Hindlimb muscle (tissue), 1 donor: ENCODE results near the gene KMT2C. TPM values are rescaled to one million over a fixed set of nuclear protein-coding genes. Genes with fewer than 3 reads are reported as not detected.
"Not testable (repeated sequence)": the region's sequence is repeated elsewhere in the genome, so short reads cannot be mapped to it uniquely, and the experiment has no call there.

ENCODE experiments used
- DNase-seq: peaks from one replicate; pipeline ENCODE4 v3.0.0-alpha.2; 2013
- polyA plus RNA-seq: library from polyadenylated mRNA; unstranded; fragments of 120-200 nt; gene quantifications from one replicate; pipeline ENCODE4 v1.2.1, GENCODE V29; 2013; ENCODE audit not compliant: insufficient read length

The KMT2C gene
- 44.4 TPM for polyA plus RNA-seq

DNA sequence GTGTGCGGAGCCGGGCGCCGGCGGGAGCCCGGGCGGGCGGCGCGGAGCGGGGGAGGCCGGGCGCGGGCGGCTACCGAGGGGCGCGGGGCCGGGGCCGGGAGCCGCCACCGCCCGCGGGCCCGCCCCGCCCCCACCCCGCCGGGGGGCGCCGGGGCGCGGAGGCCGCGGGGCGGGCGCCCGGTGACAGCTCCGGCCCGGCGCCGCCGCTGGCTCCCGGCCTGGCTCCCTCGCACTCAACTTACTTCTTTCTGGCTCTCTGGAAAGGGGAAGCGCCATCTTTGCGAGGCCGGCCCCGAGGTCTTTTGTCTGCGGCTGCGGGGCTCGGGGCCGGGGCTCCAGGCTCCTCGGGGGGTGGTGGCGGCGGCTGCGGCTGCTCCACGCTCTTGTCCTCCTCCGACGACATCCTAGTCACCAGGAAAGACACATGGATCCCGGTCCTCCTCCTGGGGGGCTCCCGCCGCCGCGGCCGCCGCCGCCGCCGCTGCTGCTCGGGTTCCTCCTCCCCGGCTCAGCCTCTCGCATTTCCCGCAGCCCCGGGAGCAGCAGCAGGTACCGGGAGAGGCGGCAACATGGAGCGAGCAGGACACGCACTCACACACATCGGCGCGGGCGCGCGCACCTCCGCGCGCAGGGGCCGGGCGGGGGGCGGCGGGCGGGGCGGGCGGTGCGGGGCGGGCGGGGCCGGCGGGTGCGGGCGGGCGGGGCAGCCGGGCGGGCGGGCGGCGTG, at the start of gene KMT2C:
TSS of gene KMT2C (minus strand) at position 620 of the 727 bp plus-strand sequence. CDS start at position 403, 217 bp downstream.
- peak; percentile 80 for DNase-seq

DNA sequence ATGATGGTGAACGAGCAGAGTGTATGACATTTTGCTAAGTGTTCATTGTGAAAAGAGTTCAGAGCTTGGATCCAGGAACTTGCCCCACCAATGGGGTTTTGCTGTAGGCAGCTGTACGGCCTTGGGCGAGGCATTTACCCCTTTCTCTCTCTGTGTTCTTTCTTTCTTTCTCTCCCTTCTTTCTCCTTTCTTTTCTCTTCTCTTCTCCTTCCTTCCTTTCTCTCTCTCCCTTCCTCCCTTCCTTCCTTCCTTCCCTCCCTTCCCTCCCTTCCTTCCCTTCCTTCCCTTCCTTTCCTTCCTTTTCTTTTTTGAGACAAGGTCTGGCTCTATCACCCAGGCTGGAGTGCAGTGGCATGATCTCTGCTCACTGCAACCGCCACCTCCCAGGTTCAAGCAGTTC, 45.3 kb upstream of the KMT2C start:
- no peak for DNase-seq

GRCh38 chr7:152480664-152481063, 44.9 kb upstream of the KMT2C start:
- DNase-seq, result no peak

- no peak for DNase-seq
Measured at GRCh38 chr7:152479595-152479994, 43.8 kb upstream of the KMT2C start.

- no peak for DNase-seq
Measured at GRCh38 chr7:152478140-152478539, 42.3 kb upstream of the KMT2C start.

GRCh38 chr7:152477079-152477478, 41.3 kb upstream of the KMT2C start:
- no peak for DNase-seq

DNA sequence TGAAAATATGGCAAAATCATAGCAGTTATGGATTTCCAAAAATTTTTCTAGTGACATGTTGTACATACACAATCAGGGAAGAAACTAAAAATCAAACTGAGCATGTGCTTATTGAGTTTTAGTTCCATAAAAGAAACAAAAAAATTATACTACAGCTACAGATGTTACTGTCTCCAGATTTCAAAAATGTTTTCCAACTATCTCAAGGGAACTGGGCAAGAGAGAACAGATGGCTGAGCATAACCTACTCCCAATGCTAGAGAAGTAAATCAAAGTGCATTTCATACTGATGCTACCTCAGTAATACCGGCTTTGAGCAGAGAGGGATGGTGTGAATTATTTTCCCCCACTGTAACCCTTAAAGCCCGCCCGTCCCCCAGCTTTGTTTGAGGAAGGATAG, 40.7 kb upstream of the KMT2C start:
- DNase-seq, result peak; percentile 19

DNA sequence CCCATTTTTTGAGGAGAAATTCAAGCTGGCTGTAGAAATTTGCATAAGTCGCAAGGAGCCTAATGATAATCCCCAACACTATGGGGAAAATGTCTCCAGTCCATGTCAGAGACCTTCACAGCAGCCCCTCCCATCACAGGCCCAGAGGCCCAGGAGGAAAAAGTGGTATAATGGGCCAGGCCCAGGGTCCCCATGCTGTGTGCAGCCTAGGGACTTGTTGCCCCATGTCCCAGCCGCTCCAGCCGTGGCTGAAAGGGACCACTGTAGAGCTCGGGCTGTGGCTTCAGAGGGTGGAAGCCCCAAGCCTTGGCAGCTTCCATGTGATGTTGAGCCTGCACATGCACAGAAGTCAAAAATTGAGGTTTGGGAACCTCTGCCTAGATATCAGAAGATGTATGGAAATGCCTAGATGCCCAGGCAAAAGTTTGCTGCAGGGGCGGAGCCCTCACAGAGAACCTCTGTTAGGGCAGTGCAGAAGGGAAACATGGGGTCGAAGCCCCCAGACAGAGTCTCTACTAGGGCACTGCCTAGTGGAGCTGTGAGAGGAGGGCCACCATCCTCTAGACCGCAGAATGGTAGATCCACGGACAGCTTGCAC, 35.3 kb upstream of the KMT2C start:
- DNase-seq, result not testable (repeated sequence)

GRCh38 chr7:152470251-152471022, 34.6 kb upstream of the KMT2C start:
- not testable (repeated sequence) for DNase-seq

DNA sequence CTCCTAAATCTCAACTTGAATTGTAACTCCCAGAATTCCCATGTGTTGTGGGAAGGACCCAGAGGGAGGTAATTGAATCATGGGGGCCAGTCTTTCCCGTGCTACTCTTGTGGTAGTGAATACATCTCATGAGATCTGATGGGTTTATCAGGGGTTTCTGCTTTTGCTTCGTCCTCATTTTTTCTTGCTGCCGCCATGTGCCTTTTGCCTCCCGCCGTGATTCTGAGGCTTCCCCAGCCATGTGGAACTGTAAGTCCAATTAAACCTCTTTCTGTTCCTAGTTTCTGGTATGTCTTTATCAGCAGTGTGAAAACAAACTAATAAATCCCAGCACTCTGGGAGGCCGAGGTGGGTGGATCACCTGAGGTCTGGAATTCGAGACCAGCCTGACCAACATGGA, 33.8 kb upstream of the KMT2C start:
- DNase-seq, result not testable (repeated sequence)

- no peak for DNase-seq
Measured at GRCh38 chr7:152467225-152467624, 31.4 kb upstream of the KMT2C start.

- no peak for DNase-seq
Measured at GRCh38 chr7:152465119-152465387, 29.2 kb upstream of the KMT2C start.

DNA sequence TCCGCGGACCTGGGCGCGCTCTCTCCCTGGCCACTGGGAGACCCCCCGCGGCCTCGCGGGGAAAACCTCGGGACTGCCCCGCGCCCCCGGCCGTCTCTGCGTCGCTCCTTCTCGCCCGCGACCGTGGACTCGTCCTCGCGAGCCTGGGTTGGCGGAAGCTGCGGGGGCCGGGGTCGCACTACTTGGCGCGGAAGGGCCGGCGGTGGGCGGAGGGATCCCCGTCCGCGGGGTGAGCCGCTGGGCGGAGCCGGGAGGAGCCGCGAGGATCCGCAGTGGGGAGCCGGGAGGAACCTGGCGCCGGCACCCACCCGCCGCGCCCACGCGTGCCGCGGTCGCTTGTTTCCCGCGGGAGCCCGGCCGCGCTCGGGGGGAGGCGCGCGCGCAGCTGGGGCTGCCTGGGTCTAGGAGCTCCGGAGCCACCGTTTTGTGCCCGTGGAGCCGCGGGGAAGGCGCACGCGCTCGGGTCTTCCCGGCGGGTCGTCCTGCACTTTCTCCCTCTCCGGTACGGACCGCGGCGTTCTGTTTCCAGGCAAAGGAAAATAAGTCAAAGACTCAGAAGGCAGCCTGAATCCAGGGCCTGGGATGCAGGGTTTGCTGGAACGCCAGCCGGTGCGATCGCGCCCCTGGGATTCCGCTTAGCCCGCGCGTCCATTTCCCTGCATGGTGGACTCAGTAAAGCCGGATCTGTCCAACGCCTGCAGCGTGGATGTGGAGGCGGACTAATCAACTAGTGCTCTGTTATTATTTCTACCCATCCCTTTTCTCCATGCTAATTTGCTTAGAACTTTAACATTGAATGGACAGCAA, 28.7 kb upstream of the KMT2C start:
- DNase-seq, result peak; percentile 84

- DNase-seq, result peak; percentile 100
Measured at GRCh38 chr7:152463709-152464311, 28.0 kb upstream of the KMT2C start.

DNA sequence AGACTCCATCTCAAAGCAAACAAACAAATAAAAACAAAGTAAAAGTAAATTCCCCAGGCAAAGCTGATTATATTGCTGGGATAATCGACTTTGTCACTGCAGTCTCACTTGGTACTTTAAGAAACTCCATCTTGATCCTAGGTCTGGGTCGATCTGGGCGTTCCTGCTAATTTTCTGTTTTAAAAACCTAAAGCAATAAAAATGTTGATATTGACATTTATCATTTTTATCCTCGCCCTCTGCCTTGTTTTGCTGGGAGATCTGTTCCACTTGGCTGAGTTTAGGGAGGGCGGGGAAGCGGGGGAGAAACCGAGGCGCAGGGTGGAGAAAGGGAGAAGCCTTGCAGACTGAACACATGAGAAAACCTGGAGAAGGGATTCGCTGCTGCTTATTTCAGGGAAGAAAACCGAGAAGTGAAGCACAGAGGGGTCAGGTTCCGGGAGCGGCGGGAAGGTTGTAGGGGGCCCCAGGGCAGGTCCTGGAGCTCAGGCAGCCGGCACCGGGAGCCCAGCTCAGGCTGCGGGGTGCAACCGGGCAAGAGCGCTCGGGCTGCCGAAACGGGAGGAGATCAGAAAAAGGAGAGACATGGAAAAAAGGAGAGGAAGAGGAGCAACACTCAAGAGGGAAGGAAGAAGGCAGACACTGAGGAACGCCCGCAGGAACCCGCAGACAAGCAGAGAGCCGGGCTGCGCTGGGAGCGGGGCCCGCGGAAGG, 27.3 kb upstream of the KMT2C start:
- DNase-seq, result no peak

- DNase-seq, result peak; percentile 11
Measured at GRCh38 chr7:152459724-152460251, 24.0 kb upstream of the KMT2C start.

DNA sequence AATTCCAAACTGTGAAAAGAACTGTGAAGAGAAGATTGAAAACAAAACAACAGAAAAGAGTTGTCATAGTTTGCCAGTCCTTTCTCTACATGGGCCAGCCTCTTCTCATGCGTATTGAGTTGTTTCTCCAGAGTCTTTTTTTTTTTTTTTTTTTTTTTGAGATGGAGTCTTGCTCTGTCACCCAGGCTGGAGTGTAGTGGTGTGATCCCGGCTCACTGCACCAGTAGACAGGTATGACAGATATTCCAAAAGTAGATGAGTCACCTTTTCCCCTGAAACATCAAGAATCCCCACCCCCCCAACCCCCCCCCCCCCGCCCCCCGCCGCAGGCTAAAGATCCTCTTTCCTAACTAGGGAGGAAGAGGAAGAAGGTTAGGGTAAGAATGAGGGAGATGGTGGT, 15.6 kb upstream of the KMT2C start:
- DNase-seq, result no peak

DNA sequence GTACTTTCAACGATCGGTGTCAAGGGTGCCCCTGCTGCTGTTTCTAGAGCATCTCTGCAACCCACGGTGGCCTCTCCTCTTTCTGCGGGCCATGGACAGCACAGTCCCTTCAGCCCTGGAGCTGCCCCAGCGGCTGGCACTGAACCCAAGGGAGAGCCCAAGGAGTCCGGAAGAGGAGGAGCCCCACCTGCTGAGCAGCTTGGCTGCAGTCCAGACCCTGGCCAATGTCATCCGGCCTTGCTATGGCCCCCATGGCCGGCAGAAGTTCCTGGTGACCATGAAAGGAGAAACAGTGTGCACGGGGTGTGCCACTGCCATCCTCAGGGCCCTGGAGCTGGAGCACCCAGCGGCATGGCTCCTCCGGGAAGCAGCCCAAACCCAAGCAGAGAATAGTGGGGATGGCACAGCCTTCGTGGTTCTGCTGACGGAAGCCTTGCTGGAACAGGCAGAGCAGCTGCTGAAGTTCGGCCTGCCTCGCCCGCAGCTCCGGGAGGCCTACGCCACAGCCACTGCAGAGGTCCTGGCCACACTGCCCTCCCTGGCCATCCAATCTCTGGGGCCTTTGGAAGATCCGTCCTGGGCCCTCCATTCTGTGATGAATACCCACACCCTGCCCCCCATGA, 9.7 kb upstream of the KMT2C start:
- not testable (repeated sequence) for DNase-seq

- no peak for DNase-seq
Measured at GRCh38 chr7:152443586-152443985, 7.8 kb upstream of the KMT2C start.

DNA sequence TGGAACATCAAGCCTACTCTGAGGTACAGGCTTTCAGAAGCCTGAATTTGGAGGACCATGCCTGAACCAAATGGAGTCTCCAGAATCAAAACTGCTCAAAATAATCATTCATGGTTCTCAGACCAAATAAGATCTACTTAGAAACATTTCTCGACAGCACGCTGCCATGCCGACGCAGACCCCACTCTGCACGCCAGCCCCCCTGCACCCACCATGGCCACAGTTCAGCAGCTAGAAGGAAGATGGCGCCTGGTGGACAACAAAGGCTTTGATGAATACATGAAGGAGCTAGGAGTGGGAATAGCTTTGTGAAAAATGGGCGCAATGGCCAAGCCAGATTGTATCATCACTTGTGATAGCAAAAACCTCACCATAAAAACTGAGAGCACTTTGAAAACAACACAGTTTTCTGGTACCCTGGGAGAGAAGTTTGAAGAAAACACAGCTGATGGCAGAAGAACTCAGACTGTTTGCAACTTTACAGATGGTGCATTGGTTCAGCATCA, 6.6 kb upstream of the KMT2C start:
- DNase-seq, result no peak

DNA sequence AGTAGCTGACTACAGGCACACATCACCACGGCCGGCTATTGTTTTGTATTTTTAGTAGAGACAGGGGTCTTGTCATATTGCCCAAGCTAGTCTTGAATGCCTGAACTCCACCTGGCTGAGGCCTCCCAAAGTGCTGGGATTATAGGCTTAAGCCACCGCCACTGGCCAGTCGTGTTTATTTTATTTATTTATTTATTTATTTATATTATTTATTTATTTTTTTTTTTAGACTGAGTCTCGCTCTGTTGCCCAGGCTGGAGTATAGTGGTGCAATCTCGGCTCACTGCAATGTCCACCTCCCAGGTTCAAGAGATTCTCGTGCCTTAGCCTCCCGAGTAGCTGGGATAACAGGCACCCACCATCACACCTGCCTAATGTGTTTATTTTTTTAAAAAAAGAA, 6.0 kb upstream of the KMT2C start:
- DNase-seq, result not testable (repeated sequence)
